ENCODE data around the gene C18orf63. TPM values are rescaled to one million over a fixed set of nuclear protein-coding genes. Genes with fewer than 3 reads are reported as not detected.

C18orf63 gene
- total RNA-seq, 1 experiment from 2014 or later = not detected

DNA sequence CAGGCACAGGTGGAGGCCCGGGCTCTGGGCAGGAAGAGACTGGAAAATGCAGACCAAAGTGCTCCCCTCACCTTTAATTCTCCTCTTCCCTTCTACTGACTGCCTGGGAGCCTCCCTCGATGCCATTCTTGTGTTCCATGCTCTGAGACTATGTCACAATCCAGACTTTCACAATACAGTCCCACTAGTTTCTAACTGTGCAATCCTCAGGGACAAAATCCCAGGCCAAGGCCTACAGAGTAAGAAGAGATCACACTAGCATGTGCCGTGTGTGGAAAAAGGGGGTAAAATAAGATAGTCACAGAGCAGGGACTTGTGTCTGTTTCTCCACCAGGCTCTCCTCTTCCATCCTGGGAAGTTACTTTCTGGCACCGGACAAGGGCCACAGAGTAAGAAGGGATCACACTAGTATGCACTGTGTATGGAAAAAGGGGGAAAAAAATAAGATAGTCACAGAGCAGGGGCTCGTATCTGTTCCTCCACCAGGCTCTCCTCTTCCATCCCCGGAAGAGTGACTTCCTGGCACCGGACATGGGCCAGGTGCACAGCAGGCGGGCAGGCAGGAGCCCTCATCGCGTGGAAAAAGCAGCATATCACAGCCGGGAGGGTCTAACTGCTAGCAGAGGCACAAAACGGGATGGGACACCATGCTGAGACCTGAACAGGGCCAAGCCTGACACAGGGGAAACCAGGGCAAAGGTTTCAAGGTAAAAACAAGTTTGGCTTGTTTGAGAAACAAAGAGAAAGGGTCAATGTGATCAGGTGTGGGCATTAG lies 33.5 kb upstream of the C18orf63 start:
- intact Hi-C loops (cut with micrococcal nuclease; ENCODE audit: unreplicated experiment) = no loop called here
- TF ChIP-seq TCF7L2 (IDR thresholded peaks at IDR 0.05; ENCODE audit: low read depth, low read length) (no peak), CTCF (IDR thresholded peaks at IDR 0.05) (no peak), REST (IDR thresholded peaks at IDR 0.05; ENCODE audit: insufficient read depth in 1 of 2, low read depth in 2 of 2, low read length in 1 of 2) (no peak), SIN3A (IDR thresholded peaks at IDR 0.05; ENCODE audit: borderline replicate concordance, insufficient read depth, low read depth, low read length) (no peak), POLR2AphosphoS5 (IDR thresholded peaks at IDR 0.05; ENCODE audit: low read depth, low read length) (no peak)
- Histone ChIP-seq H3K4me1 (ENCODE audit: control insufficient read depth, insufficient read depth, low read length) (no peaks in the 10 kb centered on the region), H3K27ac (ENCODE audit: low read length) (no peak overlapping the region), H3K4me3 (ENCODE audit: low read depth in 2 of 2, low read length in 2 of 2) (no peak overlapping the region), H3K36me3 (ENCODE audit: control insufficient read depth, insufficient read depth, low read length) (no peaks in the 10 kb centered on the region), H3K9me3 (ENCODE audit: control insufficient read depth, insufficient read depth, low read depth, low read length) (no peaks in the 10 kb centered on the region), H3K27me3 (ENCODE audit: control insufficient read depth, insufficient read depth, low read length) (no peaks in the 10 kb centered on the region)
- ChIA-PET CTCF (no interaction called here), POLR2A (interaction anchor here (0.6 kb wide), 1 partner anchor 8 kb away, joined by 3 read pairs; no protein-coding TSS in a partner anchor)
- ATAC-seq = no peak
- no peak for DNase-seq (ENCODE audit: low read depth, low spot score)
- no TSS peak for BruUV-seq (replicated peaks)
- in situ Hi-C loops (cut with HindIII; ENCODE audit: low pct_unique_long_range_greater_than_20kb, low sequenced_read_pairs) = no loop called here

DNA sequence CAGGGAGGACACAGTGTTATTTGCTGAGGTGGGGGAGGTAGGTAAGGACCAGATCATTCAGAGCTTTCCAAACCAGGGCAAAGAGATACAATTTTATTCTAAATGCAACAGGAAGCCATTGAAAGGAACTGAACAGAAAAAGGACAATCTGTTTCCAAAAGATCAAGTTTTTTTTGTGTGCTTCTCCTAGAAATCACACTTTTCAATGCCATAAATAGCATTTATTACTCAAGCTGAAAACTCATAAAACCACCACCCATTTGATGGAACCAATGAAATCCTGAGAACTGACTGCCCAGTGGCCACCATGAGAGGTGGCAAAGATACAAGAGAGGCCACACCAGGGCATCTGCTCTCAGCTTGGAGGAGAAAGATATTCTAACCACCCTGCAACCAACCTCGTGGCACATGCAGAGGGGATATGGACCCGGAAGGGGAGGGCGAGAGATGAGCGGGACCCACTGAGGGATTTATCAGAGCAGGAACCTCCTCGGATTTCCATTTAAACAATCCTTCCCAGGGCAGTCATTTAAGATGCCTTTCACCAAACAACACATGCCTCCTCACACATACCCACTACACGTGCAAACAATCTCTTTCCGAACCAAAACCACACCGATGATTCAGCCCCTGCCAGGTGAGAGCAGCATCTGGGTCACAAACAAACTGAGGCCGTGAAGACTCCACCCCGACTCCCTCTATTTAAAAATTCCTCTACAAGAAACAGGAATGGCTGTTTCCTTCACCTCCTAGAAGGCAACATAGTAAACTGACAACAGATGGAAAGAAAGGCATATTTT lies 32.7 kb upstream of the C18orf63 start:
- no peak overlapping the region for H3K4me3 ChIP-seq (ENCODE audit: low read depth in 2 of 2, low read length in 2 of 2)
- no peak for TF ChIP-seq POLR2AphosphoS5 (IDR thresholded peaks at IDR 0.05; ENCODE audit: low read depth, low read length)
- no peak for TF ChIP-seq TCF7L2 (IDR thresholded peaks at IDR 0.05; ENCODE audit: low read depth, low read length)
- no peak for TF ChIP-seq CTCF (IDR thresholded peaks at IDR 0.05)
- no peak for TF ChIP-seq REST (IDR thresholded peaks at IDR 0.05; ENCODE audit: insufficient read depth in 1 of 2, low read depth in 2 of 2, low read length in 1 of 2)
- intact Hi-C loops (cut with micrococcal nuclease; ENCODE audit: unreplicated experiment) (no loop called here), in situ Hi-C loops (cut with HindIII; ENCODE audit: low pct_unique_long_range_greater_than_20kb, low sequenced_read_pairs) (no loop called here)
- no peak overlapping the region for H3K27ac ChIP-seq (ENCODE audit: low read length)
- DNase-seq (ENCODE audit: low read depth, low spot score) (no peak), ATAC-seq (no peak)
- no peaks in the 10 kb centered on the region for H3K36me3 ChIP-seq (ENCODE audit: control insufficient read depth, insufficient read depth, low read length)
- no TSS peak for BruUV-seq (replicated peaks)
- POLR2A ChIA-PET = interaction anchor here (0.6 kb wide), 1 partner anchor 9 kb away, joined by 3 read pairs; no protein-coding TSS in a partner anchor
- no peaks in the 10 kb centered on the region for H3K4me1 ChIP-seq (ENCODE audit: control insufficient read depth, insufficient read depth, low read length)
- CTCF ChIA-PET = no interaction called here
- H3K27me3 ChIP-seq (ENCODE audit: control insufficient read depth, insufficient read depth, low read length) = no peaks in the 10 kb centered on the region
- H3K9me3 ChIP-seq (ENCODE audit: control insufficient read depth, insufficient read depth, low read depth, low read length) = no peaks in the 10 kb centered on the region

Data from Panc1 (cell line).